Measurements from ENCODE around the gene TMC7. TPM values are rescaled to one million over a fixed set of nuclear protein-coding genes. Genes with fewer than 3 reads are reported as not detected.

Gene TMC7
- total and polyA plus RNA-seq, 9 of the 15 experiments (the other 6 are each of a cell fraction or from before 2014, with no cell fraction given): 0.08 to 2.0 (median 1.5) TPM

- in situ Hi-C loops (cut with MboI) (no loop called here), intact Hi-C loops (cut with micrococcal nuclease) (no loop called here)
- H4K20me1 ChIP-seq (replicated peaks; ENCODE audit: control insufficient read depth, insufficient read depth, low read length): no peaks in the 10 kb centered on the region
- no peaks in the 10 kb centered on the region for H3K9me1 ChIP-seq (ENCODE audit: control insufficient read depth, insufficient read depth, low read length)
- H3K9ac ChIP-seq (ENCODE audit: insufficient read depth in 1 of 2, low read depth in 2 of 2, low read length in 2 of 2): no peak overlapping the region
- TF ChIP-seq BRF1 (IDR thresholded peaks at IDR 0.05; ENCODE audit: borderline replicate concordance, extremely low read depth, insufficient read length): no peak
- TF ChIP-seq NR2F6 (CRISPR knock-in tag; IDR thresholded peaks at IDR 0.05): no peak
- no peak for TF ChIP-seq PTBP1 (IDR thresholded peaks at IDR 0.05; ENCODE audit: low read depth, low read length)
- TF ChIP-seq ZNF134 (CRISPR knock-in tag; conservative IDR thresholded peaks at IDR 0.05): no peak
- TF ChIP-seq RFX1 (IDR thresholded peaks at IDR 0.05): no peak
- no peak for TF ChIP-seq NFRKB (IDR thresholded peaks at IDR 0.05; ENCODE audit: low read depth)
- no peak for TF ChIP-seq ELF2 (CRISPR knock-in tag; IDR thresholded peaks at IDR 0.05)
- no peak for TF ChIP-seq GTF3C2 (IDR thresholded peaks at IDR 0.05; ENCODE audit: borderline replicate concordance, extremely low read depth, insufficient read length)
- no peak for TF ChIP-seq ZBTB12 (CRISPR knock-in tag; IDR thresholded peaks at IDR 0.05)
- TF ChIP-seq STAG1 (CRISPR knock-in tag; IDR thresholded peaks at IDR 0.05; ENCODE audit: borderline replicate concordance): no peak
- TF ChIP-seq CEBPB (tag; IDR thresholded peaks at IDR 0.05): no peak
- TF ChIP-seq ZNF436 (CRISPR knock-in tag; IDR thresholded peaks at IDR 0.05): no peak
- no peak for TF ChIP-seq CHD1 (IDR thresholded peaks at IDR 0.05; ENCODE audit: low read length)
- no peak for TF ChIP-seq EWSR1 (IDR thresholded peaks at IDR 0.05; ENCODE audit: borderline replicate concordance, low read depth, partially characterized antibody)
- no peak for TF ChIP-seq ZNF780A (CRISPR knock-in tag; IDR thresholded peaks at IDR 0.05)
- no peak for TF ChIP-seq BRF2 (IDR thresholded peaks at IDR 0.05; ENCODE audit: borderline replicate concordance, insufficient read depth, insufficient read length)
- H3K27me3 ChIP-seq (ENCODE audit: control insufficient read depth in 2 of 2, insufficient read depth in 2 of 2, low read length in 2 of 2): peaks cover 4 to 7% of the 10 kb centered on the region in 2 experiments; a peak in 3 of 5 replicates
- no peak overlapping the region for H3K27ac ChIP-seq (ENCODE audit: extremely low read depth, low read depth, low read length)
- no peaks in the 10 kb centered on the region for H3K9me3 ChIP-seq (replicated peaks; ENCODE audit: control insufficient read depth, insufficient read depth, low read depth, low read length)
- ChIA-PET POLR2A (interaction anchor here (0.8 kb wide), 1 partner anchor 312 kb away, joined by 4 read pairs; no protein-coding TSS in a partner anchor), CTCF (ENCODE audit: low intra/inter-chr PET ratio) (no interaction called here)
- 14% methylated on average over 1 of the region's 1 CpG for WGBS (ENCODE audit: insufficient coverage, low coverage, missing lambda C conversion rate)
- ATAC-seq: no peak
- H3K36me3 ChIP-seq (ENCODE audit: control insufficient read depth, insufficient read depth, low read length): no peaks in the 10 kb centered on the region
- H3K4me2 ChIP-seq (ENCODE audit: insufficient read depth, low read length): no peak overlapping the region
- no peaks in the 10 kb centered on the region for H3K79me2 ChIP-seq (ENCODE audit: control insufficient read depth, insufficient read depth, low read length)
- no peaks in the 10 kb centered on the region for H3K4me1 ChIP-seq (replicated peaks in 1 of 2; ENCODE audit: control insufficient read depth in 2 of 2, insufficient read depth in 2 of 2, low read length in 2 of 2)
- H2AFZ ChIP-seq (ENCODE audit: low read depth, low read length): no peak overlapping the region
- no peak for DNase-seq (ENCODE audit: extremely low read depth in 1 of 4, low spot score in 3 of 4)
- BruUV-seq (replicated peaks): no TSS peak
- FAIRE-seq: no peak
- no peak overlapping the region for H3K4me3 ChIP-seq
Measured at GRCh38 chr16:19033761-19034160, 50.0 kb downstream of the TMC7 start.

Measured in K562 (cell line).